ENCODE data around the gene KRT82.
"Not testable (repeated sequence)": the region's sequence is repeated elsewhere in the genome, so short reads cannot be mapped to it uniquely, and the experiment has no call there.

KRT82 gene

GRCh38 chr12:52405922-52406385 is at the start of gene KRT82:
Gene KRT82 (minus strand): TSS chr12:52406335. CDS start chr12:52406277, 58 bp downstream.
- no peaks in the 10 kb centered on the region for H3K9me3 Mint-ChIP-seq
- H3K4me1 Mint-ChIP-seq, result no peaks in the 10 kb centered on the region
- no peak within 1 kb of the TSS for H3K4me3 Mint-ChIP-seq
- H3K27ac Mint-ChIP-seq, result no peak within 1 kb of the TSS
- DNase-seq, result no peak
- H3K36me3 Mint-ChIP-seq (ENCODE audit: low read depth), result no peaks in the 10 kb centered on the region
- peaks cover 3% of the 10 kb centered on the region for H3K27me3 Mint-ChIP-seq
- ATAC-seq, result no peak

DNA sequence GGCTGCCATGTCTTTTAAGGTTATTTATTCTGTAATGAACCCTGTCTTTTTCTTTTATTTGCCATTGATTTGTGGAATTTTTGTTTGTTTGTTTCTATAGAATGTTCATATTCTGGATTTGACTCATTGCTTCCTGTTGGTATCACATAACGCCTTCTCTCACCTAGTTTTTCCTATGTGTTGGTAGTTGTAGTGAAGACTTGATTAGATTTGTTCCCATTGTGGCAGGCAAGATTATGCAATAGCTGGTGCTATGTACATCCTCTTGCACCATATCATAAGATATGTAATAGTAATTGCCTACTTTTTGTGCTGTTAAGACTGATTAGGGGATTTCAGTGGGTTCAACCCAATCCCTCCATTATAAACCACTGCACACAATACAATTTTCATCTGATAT is 49.7 kb upstream of the KRT82 start:
- Mint-ChIP-seq H3K9me3 (no peaks in the 10 kb centered on the region), H3K27ac (no peak overlapping the region), H3K36me3 (ENCODE audit: low read depth) (no peaks in the 10 kb centered on the region), H3K27me3 (peaks cover 4% of the 10 kb centered on the region), H3K4me1 (peaks cover 4% of the 10 kb centered on the region), H3K4me3 (no peak overlapping the region)
- no peak for ATAC-seq
- no peak for DNase-seq

DNA sequence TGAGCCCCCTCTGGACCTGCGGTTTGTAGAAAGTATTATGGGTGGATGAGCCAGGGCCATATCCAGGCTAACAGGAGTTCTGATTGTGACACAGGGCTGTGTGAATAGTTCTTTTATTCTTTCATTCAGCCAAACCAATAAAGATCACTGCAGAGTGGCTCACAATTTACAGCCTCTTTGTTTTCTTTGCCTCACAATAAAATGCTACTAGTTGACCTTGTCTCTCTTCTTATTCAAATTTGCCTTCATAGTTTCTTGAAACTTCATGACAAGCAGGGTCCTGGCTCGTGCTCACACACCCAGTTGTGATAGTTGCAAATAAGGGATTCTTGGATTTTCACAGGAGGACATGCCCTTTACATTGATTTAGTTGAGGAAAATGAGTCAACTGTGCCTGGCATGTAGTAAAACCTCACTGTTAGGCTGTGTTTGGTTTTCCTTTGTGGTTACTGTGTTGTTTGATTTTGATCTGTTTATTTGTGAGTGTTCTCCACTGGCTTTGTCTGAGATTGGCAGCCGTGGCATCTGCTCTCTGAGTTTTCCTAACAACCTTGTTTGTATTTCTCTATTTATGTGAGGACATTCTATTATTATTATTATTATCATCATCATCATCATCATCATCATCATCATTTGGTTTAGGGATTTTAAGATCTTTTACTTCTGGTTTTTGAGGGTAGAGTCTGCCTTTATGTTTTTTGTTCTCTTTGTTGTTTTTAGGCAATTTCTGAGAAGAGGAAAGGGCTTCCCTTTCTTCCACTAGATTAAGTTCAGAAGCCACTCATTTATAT is 48.5 kb upstream of the KRT82 start:
- H3K9me3 Mint-ChIP-seq, result no peaks in the 10 kb centered on the region
- ATAC-seq, result no peak
- H3K36me3 Mint-ChIP-seq (ENCODE audit: low read depth), result no peaks in the 10 kb centered on the region

GRCh38 chr12:52452101-52452500 is 46.0 kb upstream of the KRT82 start, which contains the start of gene KRT6B:
Gene KRT6B (minus strand): TSS chr12:52452146. CDS start chr12:52452078, 68 bp downstream.
- H3K27me3 Mint-ChIP-seq, result peaks cover 2% of the 10 kb centered on the region
- peaks cover 4% of the 10 kb centered on the region for H3K4me1 Mint-ChIP-seq
- H3K4me3 Mint-ChIP-seq, result no peak within 1 kb of the TSS

More for the DNA sequence above, 48.5 kb upstream of the KRT82 start:
- Mint-ChIP-seq H3K27me3 (peaks cover 4% of the 10 kb centered on the region), H3K4me1 (peaks cover 4% of the 10 kb centered on the region), H3K27ac (no peak overlapping the region), H3K4me3 (no peak overlapping the region)
- DNase-seq, result no peak

DNA sequence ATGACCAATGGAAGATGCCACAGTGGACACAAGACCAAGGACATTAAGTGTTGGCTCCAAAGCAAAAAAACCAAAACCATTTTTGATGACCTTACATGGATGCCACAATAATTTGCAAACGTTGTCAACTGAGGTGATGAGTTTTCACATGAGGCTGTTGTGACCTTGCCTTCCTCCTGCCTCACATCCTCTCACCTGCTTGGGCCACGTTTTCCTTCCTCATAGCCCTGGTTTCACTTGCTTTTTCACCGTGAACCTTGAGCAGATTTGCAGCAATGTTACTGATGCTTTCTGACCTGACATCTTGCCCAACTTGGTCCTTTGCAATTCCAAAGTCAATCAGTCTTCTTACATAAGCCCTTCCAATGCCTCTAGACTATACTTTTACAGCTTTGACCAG is 42.1 kb upstream of the KRT82 start:
- H3K36me3 Mint-ChIP-seq (ENCODE audit: low read depth), result no peaks in the 10 kb centered on the region
- ATAC-seq, result no peak
- no peak overlapping the region for H3K27ac Mint-ChIP-seq
- H3K27me3 Mint-ChIP-seq, result peaks cover 8% of the 10 kb centered on the region
- DNase-seq, result no peak
- no peak overlapping the region for H3K4me3 Mint-ChIP-seq
- no peaks in the 10 kb centered on the region for H3K4me1 Mint-ChIP-seq
- H3K9me3 Mint-ChIP-seq, result no peaks in the 10 kb centered on the region

More at GRCh38 chr12:52452101-52452500, 46.0 kb upstream of the KRT82 start, which contains the start of gene KRT6B:
- ATAC-seq, result no peak
- Mint-ChIP-seq H3K9me3 (no peaks in the 10 kb centered on the region), H3K27ac (no peak within 1 kb of the TSS), H3K36me3 (ENCODE audit: low read depth) (no peaks in the 10 kb centered on the region)
- DNase-seq, result no peak

GRCh38 chr12:52447196-52447595 is 41.1 kb upstream of the KRT82 start:
- H3K9me3 Mint-ChIP-seq; H3K36me3 Mint-ChIP-seq (ENCODE audit: low read depth); DNase-seq; H3K4me3 Mint-ChIP-seq; H3K27ac Mint-ChIP-seq; H3K4me1 Mint-ChIP-seq; ATAC-seq: not testable (repeated sequence)
- H3K27me3 Mint-ChIP-seq, result peaks cover 13% of the 10 kb centered on the region

GRCh38 chr12:52446367-52447045 is 40.4 kb upstream of the KRT82 start:
- H3K4me3 Mint-ChIP-seq, result no peak overlapping the region
- H3K9me3 Mint-ChIP-seq, result no peaks in the 10 kb centered on the region
- DNase-seq, result no peak

DNA sequence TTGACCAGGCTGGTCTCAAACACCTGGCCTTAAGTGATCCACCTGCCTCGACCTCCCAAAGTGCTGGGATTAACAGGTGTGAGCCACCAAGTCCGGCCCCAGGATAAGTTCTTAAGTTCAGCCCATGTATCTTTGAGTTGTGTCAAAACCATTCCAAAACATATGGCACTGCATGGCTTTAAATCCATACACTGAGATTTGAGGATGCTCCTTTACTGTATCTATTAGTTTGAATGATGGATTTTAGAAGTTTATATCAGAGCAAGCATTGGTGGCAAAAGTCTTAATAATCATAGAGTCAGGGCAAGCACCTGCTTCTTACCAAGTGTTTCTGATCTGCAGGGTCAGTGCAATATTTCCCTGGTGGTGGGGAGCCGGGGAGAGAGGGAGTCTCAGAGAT is 39.7 kb upstream of the KRT82 start:
- Mint-ChIP-seq H3K9me3 (no peaks in the 10 kb centered on the region), H3K36me3 (ENCODE audit: low read depth) (no peaks in the 10 kb centered on the region), H3K27me3 (peaks cover 18% of the 10 kb centered on the region), H3K4me3 (no peak overlapping the region), H3K27ac (no peak overlapping the region), H3K4me1 (no peaks in the 10 kb centered on the region)
- ATAC-seq (no peak), DNase-seq (no peak)

More at GRCh38 chr12:52446367-52447045, 40.4 kb upstream of the KRT82 start:
- Mint-ChIP-seq H3K4me1 (no peaks in the 10 kb centered on the region), H3K27me3 (peaks cover 18% of the 10 kb centered on the region), H3K36me3 (ENCODE audit: low read depth) (no peaks in the 10 kb centered on the region), H3K27ac (no peak overlapping the region)
- no peak for ATAC-seq

DNA sequence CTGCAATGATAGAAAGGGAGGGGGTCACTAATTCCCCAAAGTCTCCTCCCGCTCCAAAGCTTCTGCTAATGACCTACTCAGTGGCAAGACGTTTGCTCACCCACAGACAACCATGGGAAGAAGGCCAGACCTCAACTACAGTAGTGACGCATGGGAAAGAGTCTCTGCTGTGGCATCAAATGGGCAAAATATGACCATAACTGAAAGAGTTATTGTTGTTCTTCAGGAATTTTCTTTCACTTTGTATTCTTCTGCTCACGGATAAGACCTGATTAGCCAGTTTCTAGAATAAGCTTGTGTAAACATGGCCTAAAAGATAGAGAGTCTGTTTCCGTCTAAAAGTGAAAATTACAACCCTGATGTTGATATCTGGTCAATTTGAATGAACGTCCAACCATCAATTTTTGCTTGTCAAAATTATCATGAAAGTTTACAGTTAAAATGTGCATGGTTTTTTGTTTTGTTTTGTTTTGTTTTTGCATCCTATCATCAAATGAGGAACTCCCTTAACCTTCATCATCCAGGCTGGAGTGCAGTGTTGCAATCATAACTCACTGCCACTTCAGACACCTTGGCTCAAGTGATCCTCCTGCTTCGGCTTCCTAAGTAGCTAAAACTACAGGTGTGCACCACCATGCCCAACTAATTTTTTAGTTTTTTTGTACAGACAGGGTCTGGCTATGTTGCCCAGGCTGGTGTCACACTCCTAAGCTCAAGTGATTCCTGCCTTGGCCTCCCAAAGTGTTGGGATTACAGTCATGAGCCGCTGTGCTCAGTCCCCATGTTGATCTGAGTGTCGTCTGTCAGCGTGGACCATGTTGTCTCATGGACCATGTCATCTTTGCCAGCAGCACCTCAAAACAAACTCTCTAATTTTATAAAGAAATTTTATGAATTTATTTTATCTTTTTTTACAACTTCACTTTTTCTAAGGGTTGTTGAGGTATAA is 38.8 kb upstream of the KRT82 start:
- ATAC-seq (no peak), DNase-seq (no peak)
- peaks cover 18% of the 10 kb centered on the region for H3K27me3 Mint-ChIP-seq
- no peak overlapping the region for H3K4me3 Mint-ChIP-seq
- H3K9me3 Mint-ChIP-seq, result no peaks in the 10 kb centered on the region
- no peaks in the 10 kb centered on the region for H3K36me3 Mint-ChIP-seq (ENCODE audit: low read depth)
- no peak overlapping the region for H3K27ac Mint-ChIP-seq
- H3K4me1 Mint-ChIP-seq, result no peaks in the 10 kb centered on the region

DNA sequence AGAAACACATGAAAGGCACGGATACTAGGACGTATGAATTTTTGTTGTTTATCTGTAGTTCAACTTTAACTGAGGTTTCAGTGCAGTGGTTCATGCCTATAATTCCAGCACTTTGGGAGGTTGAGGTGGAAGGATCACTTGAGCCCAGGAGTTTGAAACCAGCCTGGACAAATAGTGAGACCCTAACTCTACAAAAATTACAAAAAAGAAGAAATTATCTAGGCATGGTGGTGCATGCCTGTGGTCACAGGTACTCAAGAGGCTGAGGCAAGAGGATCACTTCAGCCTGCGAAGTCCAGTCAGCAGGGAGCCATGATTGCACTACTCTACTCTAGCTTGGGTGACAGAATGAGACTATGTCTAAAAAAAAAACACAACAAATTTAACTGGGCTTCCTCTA is 37.8 kb upstream of the KRT82 start:
- H3K27me3 Mint-ChIP-seq, result peaks cover 18% of the 10 kb centered on the region
- no peak overlapping the region for H3K27ac Mint-ChIP-seq
- no peaks in the 10 kb centered on the region for H3K9me3 Mint-ChIP-seq
- ATAC-seq (no peak), DNase-seq (no peak)
- no peaks in the 10 kb centered on the region for H3K4me1 Mint-ChIP-seq
- H3K4me3 Mint-ChIP-seq, result no peak overlapping the region
- no peaks in the 10 kb centered on the region for H3K36me3 Mint-ChIP-seq (ENCODE audit: low read depth)

DNA sequence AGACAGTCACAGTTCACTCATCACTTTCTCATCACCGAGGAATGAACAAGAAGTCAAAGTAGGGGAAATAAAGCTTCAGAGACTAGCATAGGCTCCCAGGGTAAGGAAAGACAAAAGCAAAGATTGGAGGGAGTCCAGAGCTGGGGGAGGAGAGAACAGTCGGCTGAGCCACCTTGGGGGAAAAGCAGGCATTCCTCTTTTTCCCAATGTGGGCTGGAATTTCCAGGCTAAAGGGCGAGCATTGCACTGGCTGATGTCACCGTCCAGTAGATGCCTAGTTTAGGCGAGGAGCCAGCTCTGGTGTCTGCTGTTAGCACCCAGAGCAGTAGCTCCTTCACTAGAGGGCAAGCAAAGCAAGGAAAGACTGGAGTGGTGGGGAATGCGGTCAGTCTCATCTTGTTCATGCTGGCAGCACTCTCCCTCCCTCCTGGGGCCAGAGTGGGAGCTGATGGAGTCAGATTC is 36.5 kb upstream of the KRT82 start:
- peaks cover 18% of the 10 kb centered on the region for H3K27me3 Mint-ChIP-seq
- H3K4me1 Mint-ChIP-seq, result no peaks in the 10 kb centered on the region
- H3K27ac Mint-ChIP-seq, result no peak overlapping the region
- no peaks in the 10 kb centered on the region for H3K36me3 Mint-ChIP-seq (ENCODE audit: low read depth)
- DNase-seq (no peak), ATAC-seq (no peak)
- H3K4me3 Mint-ChIP-seq, result no peak overlapping the region
- H3K9me3 Mint-ChIP-seq, result no peaks in the 10 kb centered on the region

GRCh38 chr12:52441320-52441911 is 35.3 kb upstream of the KRT82 start:
- peaks cover 18% of the 10 kb centered on the region for H3K27me3 Mint-ChIP-seq

GRCh38 chr12:52440821-52441319 is 34.7 kb upstream of the KRT82 start:
- Mint-ChIP-seq H3K27ac (no peak overlapping the region), H3K4me1 (no peaks in the 10 kb centered on the region), H3K9me3 (no peaks in the 10 kb centered on the region), H3K27me3 (peaks cover 18% of the 10 kb centered on the region), H3K4me3 (no peak overlapping the region), H3K36me3 (ENCODE audit: low read depth) (no peaks in the 10 kb centered on the region)
- DNase-seq (no peak), ATAC-seq (no peak)

More at GRCh38 chr12:52441320-52441911, 35.3 kb upstream of the KRT82 start:
- Mint-ChIP-seq H3K36me3 (ENCODE audit: low read depth) (no peaks in the 10 kb centered on the region), H3K27ac (no peak overlapping the region), H3K4me1 (no peaks in the 10 kb centered on the region), H3K4me3 (no peak overlapping the region), H3K9me3 (no peaks in the 10 kb centered on the region)
- no peak for DNase-seq
- no peak for ATAC-seq

DNA sequence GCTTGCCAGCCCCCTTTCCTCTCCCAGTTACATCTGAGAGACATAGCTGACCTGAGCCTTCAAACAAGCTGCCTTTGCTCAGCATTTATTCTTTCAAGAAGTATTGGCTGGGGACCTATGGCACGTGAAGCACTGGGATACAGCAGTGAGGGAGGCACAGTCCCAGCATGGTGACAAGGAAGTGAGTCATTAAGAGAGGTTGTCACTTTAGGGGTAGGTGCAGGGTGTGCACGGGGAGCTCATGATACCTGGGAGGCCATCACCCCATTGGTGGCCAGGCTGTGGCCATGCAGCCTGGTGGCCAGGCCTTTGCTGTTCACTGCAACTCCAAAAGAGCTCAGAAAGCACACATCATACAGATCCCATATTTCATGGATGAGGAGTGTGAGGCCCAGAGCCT is 33.7 kb upstream of the KRT82 start:
- H3K4me3 Mint-ChIP-seq, result no peak overlapping the region
- ATAC-seq, result no peak

More for the DNA sequence above, 33.7 kb upstream of the KRT82 start:
- H3K36me3 Mint-ChIP-seq (ENCODE audit: low read depth), result no peaks in the 10 kb centered on the region
- no peak for DNase-seq
- no peaks in the 10 kb centered on the region for H3K4me1 Mint-ChIP-seq
- H3K27me3 Mint-ChIP-seq, result peaks cover 17% of the 10 kb centered on the region
- no peak overlapping the region for H3K27ac Mint-ChIP-seq
- no peaks in the 10 kb centered on the region for H3K9me3 Mint-ChIP-seq
